HG02759 (cell line): ENCODE measurements around the gene HBM.
"Not testable (repeated sequence)": the region's sequence is repeated elsewhere in the genome, so short reads cannot be mapped to it uniquely, and the experiment has no call there.

Source experiments
- ATAC-seq: cut with Tn5 transposase; IDR thresholded peaks from one replicate; pipeline ENCODE4 v1.9.1; 2021; ENCODE audit warnings: mild to moderate bottlenecking, moderate library complexity; ENCODE audit not compliant: unreplicated experiment

The HBM gene

GRCh38 chr16:180681-181564 lies 15.1 kb downstream of the HBM start:
- peak; percentile 73 for ATAC-seq

DNA sequence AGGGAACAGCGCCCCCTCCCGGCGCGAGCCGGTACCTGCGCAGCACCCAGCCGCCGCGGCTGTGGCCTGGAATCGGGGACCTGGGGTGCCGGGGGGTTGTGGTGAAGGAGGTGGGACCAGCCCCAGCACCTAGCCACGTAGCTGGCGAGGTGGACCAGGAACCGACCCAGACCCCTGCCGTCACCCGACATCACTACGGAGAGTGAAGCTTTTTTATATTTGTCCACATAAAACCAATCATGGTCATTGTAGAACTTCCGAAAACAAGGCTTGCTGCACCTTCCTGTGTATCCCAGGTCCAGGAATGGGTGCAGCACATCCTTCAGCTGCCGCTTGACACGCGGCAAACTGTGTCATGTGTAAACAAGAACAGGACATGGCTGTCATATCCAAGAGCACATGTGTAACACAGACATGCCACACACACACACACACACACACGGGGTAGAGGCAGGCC lies 15.8 kb downstream of the HBM start:
- ATAC-seq, result no peak

DNA sequence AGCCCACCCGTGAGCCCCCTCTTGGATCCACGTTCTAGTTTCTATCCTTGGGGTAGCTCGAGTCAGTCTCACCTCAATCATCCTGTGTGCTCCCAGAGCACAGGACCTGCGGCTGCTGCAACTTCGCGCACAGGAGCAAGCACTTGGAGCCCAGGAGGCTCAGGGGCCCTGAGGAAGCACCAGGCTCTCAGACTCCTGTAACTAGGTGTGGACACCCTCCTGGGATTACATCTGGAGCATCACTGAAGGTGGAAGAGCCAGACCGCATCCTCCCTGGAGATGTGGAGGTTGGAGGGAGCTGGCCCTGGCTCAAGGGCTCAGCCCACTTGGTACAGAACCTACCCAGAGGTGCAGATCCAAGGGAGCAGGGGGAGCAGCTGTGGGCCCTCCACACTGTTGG lies 17.2 kb downstream of the HBM start:
- ATAC-seq, result no peak

DNA sequence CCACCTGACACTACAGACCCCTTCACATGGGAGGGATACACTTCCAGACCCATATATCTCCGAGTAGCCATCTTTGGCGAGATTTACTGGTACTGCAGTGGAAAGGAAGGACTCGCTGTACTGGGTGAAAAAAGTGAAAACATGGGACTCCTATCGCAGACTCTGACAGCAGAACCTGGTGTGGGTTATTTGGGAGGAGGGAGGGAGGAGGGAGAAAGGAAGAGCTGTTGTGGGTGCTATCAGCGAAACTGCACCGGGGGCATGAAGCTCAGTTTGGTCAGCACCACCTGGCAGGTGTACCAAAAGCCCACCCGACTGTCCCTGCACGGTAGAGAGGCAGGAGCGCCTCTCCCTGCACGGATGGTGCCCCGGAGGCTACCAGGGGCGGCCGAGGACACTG lies 19.4 kb downstream of the HBM start:
- no peak for ATAC-seq

- ATAC-seq, result no peak
Observed at GRCh38 chr16:185691-186090, 19.9 kb downstream of the HBM start.

DNA sequence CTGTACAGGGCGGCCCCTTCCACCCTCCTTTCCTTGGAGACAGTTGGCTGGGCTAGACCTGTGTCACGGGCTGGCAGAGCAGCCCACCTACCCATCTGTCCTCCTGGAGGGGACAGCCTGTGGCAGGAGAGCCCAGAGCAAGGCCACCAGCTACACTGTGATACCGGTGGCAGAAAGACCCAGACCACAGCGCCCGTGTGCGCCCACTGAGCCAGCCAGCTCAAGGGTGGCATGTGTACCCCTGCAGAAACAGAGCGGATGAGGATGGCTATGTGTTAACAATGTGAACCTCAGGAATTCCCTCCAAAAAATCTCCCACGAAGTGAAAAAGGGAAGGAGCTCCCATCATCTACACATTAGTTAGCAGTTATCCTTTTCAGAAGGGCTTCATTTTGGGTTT lies 21.6 kb downstream of the HBM start:
- no peak for ATAC-seq

DNA sequence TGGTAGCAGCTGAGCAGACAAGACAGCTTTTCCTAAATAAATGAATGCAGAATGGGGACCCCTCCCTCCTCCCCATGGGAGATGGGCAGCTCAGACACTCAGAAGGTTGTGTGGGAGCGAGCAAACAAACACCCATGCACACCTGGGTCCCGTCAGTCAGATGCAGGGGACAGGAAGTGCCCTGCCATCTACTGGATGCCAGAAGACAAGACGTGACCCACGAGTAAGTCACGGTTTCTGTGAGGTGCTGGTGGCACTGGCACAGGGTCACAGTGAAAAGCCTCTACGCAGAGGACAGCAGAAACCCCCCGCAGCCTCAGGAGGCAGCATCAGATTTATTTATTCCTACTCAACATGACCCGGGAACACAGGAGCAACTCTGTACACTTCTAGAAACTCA lies 22.9 kb downstream of the HBM start:
- no peak for ATAC-seq

DNA sequence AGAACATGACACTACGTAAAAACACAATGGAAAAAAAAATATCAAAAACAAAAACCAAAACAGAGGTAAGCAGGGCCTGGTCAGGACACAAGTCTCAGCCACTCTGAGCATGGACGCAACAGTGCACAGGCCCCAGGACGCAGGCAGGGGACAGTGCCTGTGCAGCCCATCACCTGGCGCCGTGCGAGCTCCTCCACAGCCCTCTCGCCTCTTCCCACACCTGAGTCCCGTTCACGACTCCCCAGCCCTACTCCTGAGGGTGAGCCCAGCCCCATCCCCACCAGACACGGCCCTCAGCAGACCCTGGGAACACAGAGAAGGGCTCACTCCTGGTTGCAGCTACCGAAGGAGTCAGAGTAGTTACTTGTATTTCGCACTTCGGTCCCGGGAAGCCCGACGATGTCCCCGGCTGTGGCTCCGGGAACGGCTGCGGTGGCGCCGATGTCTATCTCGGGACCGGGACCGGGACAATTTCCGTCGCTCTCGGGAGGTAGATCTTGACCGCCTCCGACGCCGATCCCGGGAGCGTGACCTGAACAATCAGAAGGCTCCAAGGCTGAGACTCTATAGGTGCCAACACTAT lies 23.9 kb downstream of the HBM start:
- ATAC-seq, result no peak

DNA sequence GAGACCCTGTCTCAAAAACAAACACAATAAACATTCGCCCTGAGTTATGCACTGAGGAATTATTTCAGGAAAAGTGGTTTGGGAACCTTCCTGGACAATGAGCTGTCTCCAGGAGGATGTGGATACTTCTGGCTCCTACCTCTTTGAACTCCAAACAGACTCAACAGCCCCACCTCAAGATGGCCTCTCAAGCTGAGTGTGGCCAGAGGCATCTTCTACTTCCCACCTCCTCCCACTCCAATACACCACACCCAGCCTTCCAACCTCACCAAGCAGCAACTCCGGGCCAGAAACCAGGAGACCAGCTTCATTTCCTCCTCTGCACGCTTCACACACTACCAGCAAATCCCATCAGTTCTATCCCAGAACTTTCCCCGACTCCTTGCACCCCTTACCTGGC lies 26.1 kb downstream of the HBM start:
- no peak for ATAC-seq

GRCh38 chr16:192686-193085 lies 26.9 kb downstream of the HBM start:
- ATAC-seq, result no peak

DNA sequence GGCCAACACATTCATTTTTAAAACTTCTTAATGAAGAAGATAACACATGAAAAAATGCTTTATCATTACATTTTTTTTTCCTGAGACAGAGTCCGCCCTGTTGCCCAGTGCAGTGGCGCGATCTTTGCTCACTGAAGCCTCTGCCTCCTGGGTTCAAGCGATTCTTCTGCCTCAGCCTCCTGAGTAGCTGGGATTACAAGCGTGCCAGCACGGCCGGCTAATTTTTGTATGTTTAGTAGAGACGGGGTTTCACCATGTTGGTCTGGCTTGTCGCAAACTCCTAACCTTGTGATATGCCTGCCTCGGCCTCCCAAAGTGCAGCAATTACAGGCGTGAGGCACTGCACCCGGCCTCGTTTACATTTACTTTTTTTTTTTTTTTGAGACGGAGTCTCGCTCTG lies 27.7 kb downstream of the HBM start:
- ATAC-seq, result no peak

- no peak for ATAC-seq
Observed at GRCh38 chr16:194516-194915, 28.7 kb downstream of the HBM start.

- no peak for ATAC-seq
Observed at GRCh38 chr16:200388-200787, 34.6 kb downstream of the HBM start.

GRCh38 chr16:203246-203645 lies 37.5 kb downstream of the HBM start:
- ATAC-seq, result no peak

DNA sequence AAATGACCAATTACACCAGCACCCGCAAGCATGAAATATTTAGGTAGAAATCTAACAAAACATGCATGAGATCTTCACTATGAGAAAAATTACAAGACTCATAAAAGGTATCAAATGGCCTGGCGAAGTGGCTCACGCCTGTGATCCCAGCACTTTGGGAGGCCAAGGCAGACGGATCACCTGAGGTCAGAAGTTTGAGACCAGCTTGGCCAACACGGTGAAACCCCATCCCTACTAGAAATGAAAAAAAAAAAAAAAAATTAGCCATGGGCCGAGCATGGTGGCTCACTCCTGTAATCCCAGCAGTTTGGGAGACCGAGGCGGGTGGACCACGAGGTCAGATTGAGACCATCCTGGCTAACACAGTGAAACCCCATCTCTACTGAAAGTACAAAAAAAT lies 38.3 kb downstream of the HBM start:
- not testable (repeated sequence) for ATAC-seq

GRCh38 chr16:209359-209758 lies 43.6 kb downstream of the HBM start:
- ATAC-seq, result not testable (repeated sequence)

- not testable (repeated sequence) for ATAC-seq
Observed at GRCh38 chr16:211631-212180, 45.9 kb downstream of the HBM start.

- ATAC-seq, result no peak
Observed at GRCh38 chr16:212999-213398, 47.2 kb downstream of the HBM start.
